ENCODE results near the gene PLOD2.

The PLOD2 gene

GRCh38 chr3:146165877-146166276, 4.9 kb upstream of the PLOD2 start:
- no peak for DNase-seq

- DNase-seq: no peak
These were observed 4.2 kb upstream of the PLOD2 start for GRCh38 chr3:146164971-146165769.

GRCh38 chr3:146164506-146164905, 3.5 kb upstream of the PLOD2 start:
- DNase-seq: no peak

GRCh38 chr3:146164071-146164470, 3.1 kb upstream of the PLOD2 start:
- no peak for DNase-seq

GRCh38 chr3:146163584-146163983, 2.6 kb upstream of the PLOD2 start:
- no peak for DNase-seq

GRCh38 chr3:146162561-146162960, 1.6 kb upstream of the PLOD2 start:
- no peak for DNase-seq

- no peak for DNase-seq
These were observed 649 bp upstream of the PLOD2 start for GRCh38 chr3:146161663-146162002.

GRCh38 chr3:146160321-146160963, 542 bp downstream of the PLOD2 start:
- no peak for DNase-seq

- no peak for DNase-seq
These were observed 1.2 kb downstream of the PLOD2 start for GRCh38 chr3:146159616-146160320.

- no peak for DNase-seq
These were observed 1.9 kb downstream of the PLOD2 start for GRCh38 chr3:146159037-146159436.

GRCh38 chr3:146157325-146158060, 3.5 kb downstream of the PLOD2 start:
- DNase-seq: no peak

GRCh38 chr3:146156666-146157314, 4.2 kb downstream of the PLOD2 start:
- DNase-seq: no peak

- no peak for DNase-seq
These were observed 4.9 kb downstream of the PLOD2 start for GRCh38 chr3:146156095-146156494.

- DNase-seq: no peak
These were observed 6.0 kb downstream of the PLOD2 start for GRCh38 chr3:146154995-146155394.

GRCh38 chr3:146154316-146154715, 6.7 kb downstream of the PLOD2 start:
- no peak for DNase-seq

GRCh38 chr3:146153429-146153828, 7.6 kb downstream of the PLOD2 start:
- DNase-seq: no peak

GRCh38 chr3:146152834-146153233, 8.2 kb downstream of the PLOD2 start:
- no peak for DNase-seq

- no peak for DNase-seq
These were observed 12.5 kb downstream of the PLOD2 start for GRCh38 chr3:146148468-146148931.

- DNase-seq: no peak
These were observed 15.3 kb downstream of the PLOD2 start for GRCh38 chr3:146145642-146146041.

- DNase-seq: no peak
These were observed 18.2 kb downstream of the PLOD2 start for GRCh38 chr3:146142757-146143156.

- DNase-seq: no peak
These were observed 21.3 kb downstream of the PLOD2 start for GRCh38 chr3:146139586-146140110.

GRCh38 chr3:146138902-146139301, 22.1 kb downstream of the PLOD2 start:
- no peak for DNase-seq

Measured in stimulated activated naive CD4-positive, alpha-beta T cell treated with Interleukin-2 at 50 U/mL for 16 hours (primary cell).